Motor neuron (in vitro differentiated cells): ENCODE results near the gene MFAP4. TPM values are rescaled to one million over a fixed set of nuclear protein-coding genes. Genes with fewer than 3 reads are reported as not detected.

Experiments used
- ATAC-seq, 8 experiments: fragments of 200-7000 bp; cut with Tn5 transposase; replicated peaks in 6 of 8; 2 replicates each; pipeline ENCODE4 v1.8.0; 2021; ENCODE audit warnings: mild to moderate bottlenecking in 8 of 8, moderate library complexity in 8 of 8
- H3K27ac ChIP-seq, 2 donors: fragments of 250-450 bp; sonication (Bioruptor Pico); 2 replicates each; pipeline ENCODE4 v1.9.0; 2021; ENCODE audit warnings: antibody characterized with exemption in 2 of 2, mild to moderate bottlenecking in 2 of 2, moderate library complexity in 1 of 2
- H3K4me1 ChIP-seq, 2 donors: fragments of 250-450 bp; sonication (Bioruptor Pico); replicated peaks in 1 of 2; 2 replicates each; pipeline ENCODE4 v1.6.1; 2021; ENCODE audit warnings: antibody characterized with exemption in 2 of 2, mild to moderate bottlenecking in 2 of 2, moderate library complexity in 1 of 2
- H3K4me3 ChIP-seq, 5 donors: fragments of 250-450 bp; sonication (Bioruptor Pico); 2 replicates each; pipeline ENCODE4 v1.9.0; 2021; ENCODE audit warnings: antibody characterized with exemption in 5 of 5, mild to moderate bottlenecking in 5 of 5, moderate library complexity in 4 of 5
- WGBS, 10 experiments: fragments of 450-650 bp; shearing (Covaris generic); methylation state at CpG; one replicate each; pipeline ENCODE4 v1.0.0; 2022; 5-methylcytosine and 5-hydroxymethylcytosine counted together
- in situ Hi-C, 9 experiments: fragments of 400-800 bp; cut with MboI; loops; one replicate each; pipeline ENCODE4 v1.15.0; 2021; ENCODE audit warnings: low sequenced_read_pairs in 9 of 9, low pct_unique_long_range_greater_than_20kb in 2 of 9; ENCODE audit not compliant: unreplicated experiment in 9 of 9
- total RNA-seq, 8 experiments: library from RNA; unstranded; fragments of 300-600 nt; gene quantifications; 2 replicates each; pipeline versions ENCODE4 v1.2.3 to v1.2.4, GENCODE V29; 2022

Gene MFAP4
- total RNA-seq, 8 experiments from 2014 or later = 3.2 to 186 (median 7.0) TPM

GRCh38 chr17:19371259-19372010 lies 15.6 kb downstream of the MFAP4 start:
- H3K27ac ChIP-seq = no peak overlapping the region
- no peak for ATAC-seq
- H3K4me3 ChIP-seq = no peak overlapping the region
- in situ Hi-C loops = loop anchor here in 8 of 9 experiments (25.0 kb wide), 2 partner anchors 91 to 391 kb away; no protein-coding TSS in a partner anchor
- 20 to 100% (median 85%) methylated on average over 1 to 5 of the region's 7 CpGs; no CpG with 5 or more reads in 2 of the 10 experiments for WGBS, 10 experiments
- no peaks in the 10 kb centered on the region for H3K4me1 ChIP-seq

GRCh38 chr17:19370493-19370960 lies 16.5 kb downstream of the MFAP4 start:
- H3K4me3 ChIP-seq = no peak overlapping the region
- in situ Hi-C loops = loop anchor here in 8 of 9 experiments (25.0 kb wide), 2 partner anchors 92 to 392 kb away; no protein-coding TSS in a partner anchor
- H3K27ac ChIP-seq = no peak overlapping the region
- 0 to 93% (median 67%) methylated on average over 1 to 5 of the region's 7 CpGs; no CpG with 5 or more reads in 5 of the 10 experiments for WGBS, 10 experiments
- peak in 6 of 8 experiments; percentile 9 to 73 (median 31) for ATAC-seq
- no peaks in the 10 kb centered on the region for H3K4me1 ChIP-seq

DNA sequence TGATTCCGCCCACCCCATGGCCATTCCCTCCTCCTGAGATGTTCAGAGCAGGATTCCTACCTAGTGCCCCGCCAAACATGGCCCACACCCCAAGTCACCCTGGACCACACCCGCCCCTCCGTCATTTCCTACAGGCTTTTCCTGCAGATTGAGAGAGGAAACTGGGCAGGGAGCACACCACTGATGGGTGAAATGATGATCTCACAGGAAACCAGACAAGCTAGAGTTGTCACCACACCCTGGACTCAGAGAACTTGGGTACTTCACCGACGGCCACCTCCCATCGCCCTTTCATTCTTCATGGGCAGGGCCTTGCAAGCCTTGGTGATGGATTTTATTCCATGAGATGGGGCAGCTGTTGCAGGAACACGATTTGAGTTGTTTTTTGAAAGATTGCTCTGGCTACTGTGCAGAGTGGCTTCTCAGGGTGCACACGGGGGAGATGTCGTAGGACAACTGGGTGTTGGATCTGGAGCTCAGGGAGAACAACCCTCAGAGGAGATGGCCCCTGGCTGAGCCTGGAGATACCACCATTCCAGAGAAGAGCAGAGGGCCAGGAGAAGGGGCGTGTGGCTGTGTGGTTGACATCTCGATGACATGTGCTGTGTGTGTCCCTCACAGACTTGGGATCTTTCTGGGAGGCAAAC lies 17.0 kb downstream of the MFAP4 start:
- peak in 3 of 8 experiments; percentile 44 to 82 (median 80) for ATAC-seq
- H3K27ac ChIP-seq = no peak overlapping the region
- WGBS, 10 experiments = 37 to 100% (median 83%) methylated on average over 2 to 7 of the region's 12 CpGs; no CpG with 5 or more reads in 5 of the 10 experiments
- no peaks in the 10 kb centered on the region for H3K4me1 ChIP-seq
- no peak overlapping the region for H3K4me3 ChIP-seq
- in situ Hi-C loops = loop anchor here (10.0 to 25.0 kb wide), 4 partner anchors 65 to 392 kb away; no protein-coding TSS in a partner anchor

DNA sequence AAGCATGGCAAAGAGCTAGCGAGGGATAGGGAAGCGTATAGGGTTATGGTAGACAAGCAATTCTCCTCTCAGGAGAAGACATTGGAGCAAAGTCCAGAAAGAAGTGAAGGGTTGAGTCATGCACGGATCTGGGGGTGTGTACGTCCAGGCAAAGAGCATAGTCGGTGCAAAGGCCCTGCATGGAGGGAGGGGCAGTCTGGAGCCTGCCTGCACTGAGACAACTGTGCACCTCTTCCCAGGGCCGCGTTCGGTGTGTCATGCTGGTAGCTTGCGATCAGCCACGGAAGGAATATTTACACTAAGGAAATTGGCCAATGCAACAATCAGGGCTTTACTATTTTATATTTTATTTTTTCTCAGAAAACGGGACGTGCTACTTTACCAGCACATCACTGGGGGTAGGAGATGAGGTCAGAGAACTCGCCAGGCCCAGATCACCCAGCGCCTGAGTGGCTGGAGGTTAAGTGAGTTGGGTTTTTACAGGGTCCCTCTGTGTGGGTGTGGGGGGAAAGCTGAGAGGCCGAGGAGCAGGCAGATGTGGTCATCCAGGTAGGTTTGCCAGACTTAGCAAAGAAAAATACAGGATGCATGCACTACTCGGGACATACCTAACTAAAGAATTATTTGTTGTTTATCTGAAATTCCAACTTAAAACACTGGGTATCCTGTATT lies 17.7 kb downstream of the MFAP4 start:
- H3K27ac ChIP-seq = no peak overlapping the region
- no peaks in the 10 kb centered on the region for H3K4me1 ChIP-seq
- in situ Hi-C loops = loop anchor here (10.0 to 25.0 kb wide), 4 partner anchors 66 to 393 kb away; no protein-coding TSS in a partner anchor
- H3K4me3 ChIP-seq = no peak overlapping the region
- no peak for ATAC-seq
- 39 to 100% (median 91%) methylated on average over 1 to 15 of the region's 16 CpGs for WGBS, 10 experiments

- Histone ChIP-seq H3K4me3 (no peak overlapping the region), H3K4me1 (peaks cover 0 to 2% of the 10 kb centered on the region in 2 donors), H3K27ac (no peak overlapping the region)
- WGBS, 10 experiments = 76 to 100% (median 88%) methylated on average over 2 to 4 of the region's 4 CpGs; no CpG with 5 or more reads in 6 of the 10 experiments
- in situ Hi-C loops = loop anchor here (10.0 to 25.0 kb wide), 4 partner anchors 67 to 394 kb away; no protein-coding TSS in a partner anchor
- ATAC-seq = no peak
These were observed 18.8 kb downstream of the MFAP4 start for GRCh38 chr17:19368229-19368628.

GRCh38 chr17:19366637-19366972 lies 20.4 kb downstream of the MFAP4 start:
- WGBS, 10 experiments = 72 to 100% (median 80%) methylated on average over 1 to 5 of the region's 5 CpGs; no CpG with 5 or more reads in 5 of the 10 experiments
- Histone ChIP-seq H3K27ac (no peak overlapping the region), H3K4me1 (peaks cover 2 to 7% of the 10 kb centered on the region in 2 donors), H3K4me3 (no peak overlapping the region)
- no peak for ATAC-seq
- in situ Hi-C loops = loop anchor here (10.0 to 25.0 kb wide), 4 partner anchors 68 to 396 kb away; no protein-coding TSS in a partner anchor

DNA sequence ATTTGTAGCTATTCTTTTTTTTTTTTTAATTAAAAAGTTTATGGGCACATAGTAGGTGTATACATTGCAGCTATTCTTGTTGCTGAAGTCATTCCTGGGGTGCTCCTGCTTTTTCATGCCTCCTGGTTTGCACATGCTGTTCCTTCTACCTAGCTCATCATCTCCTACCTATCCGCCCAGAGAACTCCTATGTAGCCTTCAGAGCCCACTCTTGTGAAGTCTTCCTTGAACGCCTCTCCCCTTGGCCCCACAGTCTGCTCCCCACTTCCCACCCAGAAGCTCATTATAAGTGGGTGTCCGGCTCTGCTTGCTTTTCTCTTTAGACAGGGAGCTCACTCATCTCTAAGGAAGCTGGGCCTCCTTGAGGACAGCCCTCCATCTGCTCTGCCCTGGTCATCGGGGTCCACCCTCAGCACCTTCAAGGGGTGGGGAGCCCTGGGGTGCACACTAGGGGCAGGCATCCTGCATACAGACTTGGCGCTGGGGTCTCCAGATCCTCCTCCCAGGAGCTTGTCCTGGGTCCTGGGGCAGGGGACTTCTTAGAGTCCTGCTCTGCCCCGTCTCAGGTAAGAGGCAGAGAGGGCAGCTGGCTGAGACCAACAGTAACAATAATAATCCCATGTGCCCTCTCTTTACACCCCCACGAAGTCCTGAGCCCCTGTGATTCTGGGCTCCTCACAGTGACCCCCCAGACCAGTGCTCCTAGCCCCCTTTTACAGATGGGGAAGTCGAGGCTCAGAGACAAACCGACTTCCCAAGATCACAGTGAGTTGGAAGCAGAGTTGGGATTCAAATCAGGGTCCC lies 21.0 kb downstream of the MFAP4 start:
- WGBS, 10 experiments = 76 to 100% (median 91%) methylated on average over 2 to 6 of the region's 9 CpGs; no CpG with 5 or more reads in 2 of the 10 experiments
- Histone ChIP-seq H3K4me3 (no peak overlapping the region), H3K4me1 (peaks cover 8 to 9% of the 10 kb centered on the region in 2 donors), H3K27ac (no peak overlapping the region)
- no peak for ATAC-seq
- in situ Hi-C loops = loop anchor here (10.0 to 25.0 kb wide), 4 partner anchors 69 to 396 kb away; no protein-coding TSS in a partner anchor

DNA sequence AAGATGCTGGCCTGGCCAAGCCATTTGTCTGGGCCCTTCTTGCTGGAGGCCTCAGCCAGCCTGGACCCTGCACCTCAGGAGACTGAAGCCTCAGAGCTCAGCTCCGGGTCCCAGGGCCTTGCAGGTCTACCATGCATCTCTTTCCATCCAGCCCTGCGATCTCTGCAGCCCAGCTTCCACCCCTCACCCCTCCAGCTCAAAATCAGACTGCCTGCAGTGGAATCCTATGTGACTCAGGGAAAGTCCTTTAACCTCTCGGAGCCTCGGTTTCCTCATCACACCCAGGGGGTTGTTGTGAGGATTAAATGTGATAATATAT lies 21.5 kb downstream of the MFAP4 start:
- peaks cover 9 to 11% of the 10 kb centered on the region in 2 donors for H3K4me1 ChIP-seq
- 80 to 100% (median 92%) methylated on average over 1 to 3 of the region's 4 CpGs; no CpG with 5 or more reads in 3 of the 10 experiments for WGBS, 10 experiments
- no peak overlapping the region for H3K27ac ChIP-seq
- H3K4me3 ChIP-seq = no peak overlapping the region
- ATAC-seq = no peak
- in situ Hi-C loops = loop anchor here (10.0 to 25.0 kb wide), 4 partner anchors 69 to 397 kb away; no protein-coding TSS in a partner anchor

GRCh38 chr17:19364699-19365498 lies 22.1 kb downstream of the MFAP4 start:
- Histone ChIP-seq H3K27ac (no peak overlapping the region), H3K4me3 (no peak overlapping the region), H3K4me1 (peaks cover 9 to 11% of the 10 kb centered on the region in 2 donors)
- WGBS, 10 experiments = 30 to 96% (median 63%) methylated on average over 1 to 5 of the region's 14 CpGs; no CpG with 5 or more reads in 3 of the 10 experiments
- peak in 1 of 8 experiments; percentile 0 for ATAC-seq
- in situ Hi-C loops = loop anchor here (5.0 to 25.0 kb wide), 5 partner anchors 70 to 397 kb away; no protein-coding TSS in a partner anchor

GRCh38 chr17:19363460-19364035 lies 23.4 kb downstream of the MFAP4 start:
- H3K4me1 ChIP-seq = peaks cover 9 to 11% of the 10 kb centered on the region in 2 donors
- no peak for ATAC-seq
- 20 to 100% (median 57%) methylated on average over 1 to 3 of the region's 6 CpGs; no CpG with 5 or more reads in 5 of the 10 experiments for WGBS, 10 experiments
- H3K27ac ChIP-seq = peak overlapping the region in 1 of 2 donors; percentile 94
- in situ Hi-C loops = loop anchor here (5.0 to 25.0 kb wide), 5 partner anchors 71 to 399 kb away; no protein-coding TSS in a partner anchor
- no peak overlapping the region for H3K4me3 ChIP-seq

DNA sequence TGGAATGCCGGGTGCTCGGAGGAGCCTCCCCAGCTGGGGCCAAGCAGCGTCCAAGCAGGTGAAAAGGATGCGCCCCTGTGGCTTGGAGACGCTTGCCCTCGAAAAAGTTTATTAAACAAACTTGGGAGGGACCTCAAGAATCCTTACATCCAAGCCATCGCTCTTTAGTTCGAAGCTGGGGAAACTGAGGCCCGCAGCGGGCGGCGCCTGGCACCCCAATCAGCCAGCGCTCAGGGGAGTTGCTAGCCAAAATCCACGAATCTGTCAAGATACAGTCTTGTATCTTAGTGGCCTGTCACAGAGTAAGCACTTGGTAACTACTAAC lies 23.9 kb downstream of the MFAP4 start:
- WGBS, 10 experiments = 0 to 80% (median 11%) methylated on average over 1 to 10 of the region's 14 CpGs; no CpG with 5 or more reads in 1 of the 10 experiments
- Histone ChIP-seq H3K4me3 (peak overlapping the region; percentile 67 to 90 (median 82)), H3K27ac (peak overlapping the region in 1 of 2 donors; percentile 94), H3K4me1 (peaks cover 9 to 11% of the 10 kb centered on the region in 2 donors)
- in situ Hi-C loops = loop anchor here (5.0 to 25.0 kb wide), 5 partner anchors 72 to 399 kb away; no protein-coding TSS in a partner anchor
- ATAC-seq = no peak
